Liver (tissue), 9 donors: ENCODE results near the gene CTU1. TPM values are rescaled to one million over a fixed set of nuclear protein-coding genes. Genes with fewer than 3 reads are reported as not detected.
A peak's percentile ranks its signal among the peaks of the same experiment; 100 is the strongest.

Experiments
- DNase-seq: peaks from one replicate; pipeline ENCODE4 v3.0.0-alpha.2; 2017; ENCODE audit warnings: low spot score
- H3K27ac ChIP-seq, 2 donors: one replicate each; pipeline ENCODE4 v1.7.0; 2013; ENCODE audit warnings: inconsistent platforms in 2 of 2, low read length in 2 of 2, control low read depth in 1 of 2, low read depth in 1 of 2, mild to moderate bottlenecking in 1 of 2
- H3K27me3 ChIP-seq, 4 donors: one replicate each; pipeline versions ENCODE4 v1.6.1 to v1.7.0; 2013; ENCODE audit warnings: low read length in 3 of 4, inconsistent platforms in 1 of 4, mild to moderate bottlenecking in 1 of 4, moderate library complexity in 1 of 4; ENCODE audit not compliant: control insufficient read depth in 4 of 4, insufficient read depth in 4 of 4
- H3K36me3 ChIP-seq, 4 donors: one replicate each; pipeline versions ENCODE4 v1.6.1 to v1.7.0; 2013; ENCODE audit warnings: low read length in 3 of 4, mild to moderate bottlenecking in 3 of 4, low read depth in 1 of 4, moderate library complexity in 1 of 4; ENCODE audit not compliant: control insufficient read depth in 4 of 4, insufficient read depth in 3 of 4
- H3K4me1 ChIP-seq, 4 donors: one replicate each; pipeline versions ENCODE4 v1.6.1 to v1.7.0; 2013; ENCODE audit warnings: low read length in 3 of 4, mild to moderate bottlenecking in 3 of 4, moderate library complexity in 1 of 4; ENCODE audit not compliant: control insufficient read depth in 4 of 4, insufficient read depth in 4 of 4
- H3K4me3 ChIP-seq, 3 donors: one replicate each; pipeline versions ENCODE4 v1.6.1 to v1.7.0; 2013; ENCODE audit warnings: low read length in 3 of 3, control low read depth in 1 of 3, low read depth in 1 of 3, mild to moderate bottlenecking in 1 of 3
- H3K9ac ChIP-seq, 2 donors: one replicate each; pipeline ENCODE4 v1.7.0; 2013; ENCODE audit warnings: low read length in 2 of 2, mild to moderate bottlenecking in 2 of 2, moderate library complexity in 2 of 2, control low read depth in 1 of 2, low read depth in 1 of 2
- H3K9me3 ChIP-seq, 4 donors: one replicate each; pipeline versions ENCODE4 v1.6.1 to v1.7.0; 2013; ENCODE audit warnings: low read length in 3 of 4; ENCODE audit not compliant: control insufficient read depth in 4 of 4
- ATF3 ChIP-seq: IDR thresholded peaks from 2 replicates; pipeline ENCODE4 v1.6.1; 2016; ENCODE audit warnings: antibody characterized with exemption
- CTCF ChIP-seq: fragments of 150-350 bp; IDR thresholded peaks from 2 replicates; pipeline ENCODE4 v1.5.1; 2017; ENCODE audit warnings: improper control_type of control experiment, low read depth, low read length; ENCODE audit not compliant: missing input control
- EGR1 ChIP-seq, 2 donors: IDR thresholded peaks; 2 replicates each; pipeline ENCODE4 v1.6.1; 2016 to 2018; ENCODE audit warnings: antibody characterized with exemption in 2 of 2, low read depth in 2 of 2
- FOXA1 ChIP-seq: IDR thresholded peaks from 2 replicates; pipeline ENCODE4 v1.6.1; 2016; ENCODE audit warnings: antibody characterized with exemption
- FOXA2 ChIP-seq: IDR thresholded peaks from 2 replicates; pipeline ENCODE4 v1.6.1; 2016; ENCODE audit warnings: antibody characterized with exemption
- GABPA ChIP-seq, 2 donors: IDR thresholded peaks in 1 of 2; conservative IDR thresholded peaks in 1 of 2; 2 replicates each; pipeline ENCODE4 v1.6.1; 2016; ENCODE audit warnings: antibody characterized with exemption in 2 of 2, mild to moderate bottlenecking in 1 of 2, moderate library complexity in 1 of 2
- HNF4A ChIP-seq, 2 donors: conservative IDR thresholded peaks; 2 replicates each; pipeline ENCODE4 v1.6.1; 2016; ENCODE audit warnings: antibody characterized with exemption in 2 of 2, mild to moderate bottlenecking in 2 of 2
- HNF4G ChIP-seq: IDR thresholded peaks from 2 replicates; pipeline ENCODE4 v1.6.1; 2016; ENCODE audit warnings: antibody characterized with exemption
- JUND ChIP-seq, 2 donors: IDR thresholded peaks; 2 replicates each; pipeline ENCODE4 v1.6.1; 2016; ENCODE audit warnings: antibody characterized with exemption in 2 of 2
- MAX ChIP-seq: IDR thresholded peaks from 2 replicates; pipeline ENCODE4 v1.6.1; 2016; ENCODE audit warnings: antibody characterized with exemption
- NR2F2 ChIP-seq: IDR thresholded peaks from 2 replicates; pipeline ENCODE4 v1.6.1; 2016; ENCODE audit warnings: antibody characterized with exemption
- RAD21 ChIP-seq, 2 donors: IDR thresholded peaks; 2 replicates each; pipeline ENCODE4 v1.6.1; 2016; ENCODE audit warnings: antibody characterized with exemption in 2 of 2, mild to moderate bottlenecking in 2 of 2
- REST ChIP-seq: IDR thresholded peaks from 2 replicates; pipeline ENCODE4 v1.6.1; 2016; ENCODE audit warnings: antibody characterized with exemption, mild to moderate bottlenecking
- RXRA ChIP-seq, 2 donors: IDR thresholded peaks; 2 replicates each; pipeline ENCODE4 v1.6.1; 2017 to 2018; ENCODE audit warnings: antibody characterized with exemption in 2 of 2, mild to moderate bottlenecking in 1 of 2
- SP1 ChIP-seq: IDR thresholded peaks from 2 replicates; pipeline ENCODE4 v1.6.1; 2018; ENCODE audit warnings: antibody characterized with exemption, mild to moderate bottlenecking
- TAF1 ChIP-seq: conservative IDR thresholded peaks from 2 replicates; pipeline ENCODE4 v1.6.1; 2016; ENCODE audit warnings: antibody characterized with exemption, mild to moderate bottlenecking
- YY1 ChIP-seq: IDR thresholded peaks from 2 replicates; pipeline ENCODE4 v1.6.1; 2016; ENCODE audit warnings: antibody characterized with exemption, mild to moderate bottlenecking
- ZBTB33 ChIP-seq: IDR thresholded peaks from 2 replicates; pipeline ENCODE4 v1.6.1; 2016; ENCODE audit warnings: antibody characterized with exemption
- WGBS: extraction: QIAGEN DNeasy Blood & Tissue Kit; methylation state at CpG from one replicate; pipeline ENCODE4 v1.1.7; 2013; 5-methylcytosine and 5-hydroxymethylcytosine counted together
- polyA plus RNA-seq, 2 donors: library from polyadenylated mRNA; stranded (reverse) in 1 of 2; unstranded in 1 of 2; fragments of 200-250 nt in 1 of 2; fragments of >200 nt in 1 of 2; fragmentation: Nextera tagmentation in 1 of 2; extraction: Ambion mirVana in 1 of 2; gene quantifications; one replicate each; pipeline versions ENCODE4 v1.2.1 to v1.2.3, GENCODE V29; 2013 to 2015
- total RNA-seq, 2 donors: library from RNA; depleted of rRNA; stranded (reverse); fragments of >200 nt; gene quantifications; one replicate each; pipeline ENCODE4 v1.2.3, GENCODE V29; 2014
- donor health status: healthy.
- donor health status: healthy.
- donor health status: healthy.
- donor health status: healthy.
- donor health status: healthy.

CTU1 gene
- total and polyA plus RNA-seq, 4 donors, result 0.19 to 3.7 (median 2.5) TPM

- Histone ChIP-seq H3K4me3 (no peak overlapping the region), H3K27me3 (no peaks in the 10 kb centered on the region), H3K27ac (peak overlapping the region; percentile 69 to 70), H3K9me3 (no peaks in the 10 kb centered on the region), H3K36me3 (no peaks in the 10 kb centered on the region), H3K9ac (no peak overlapping the region), H3K4me1 (peaks cover 0 to 15% (median 5%) of the 10 kb centered on the region in 4 donors)
- no peak for TF ChIP-seq TAF1
- peak in 1 of 2 donors; percentile 33 for TF ChIP-seq GABPA (IDR thresholded peaks at IDR 0.05 in 1 of 2, conservative IDR thresholded peaks at IDR 0.05 in 1 of 2)
- no peak for TF ChIP-seq NR2F2
- no peak for TF ChIP-seq RXRA (IDR thresholded peaks at IDR 0.05)
- TF ChIP-seq ATF3, result no peak
- no peak for TF ChIP-seq FOXA2
- no peak for TF ChIP-seq HNF4A (conservative IDR thresholded peaks at IDR 0.05)
- TF ChIP-seq YY1, result no peak
- 50% methylated on average over 6 of the region's 6 CpGs for WGBS
- no peak for DNase-seq
Observed at GRCh38 chr19:51123381-51123800, 15.2 kb upstream of the CTU1 start.

- Histone ChIP-seq H3K9ac (no peak overlapping the region), H3K27me3 (no peaks in the 10 kb centered on the region), H3K4me1 (peaks cover 0 to 14% (median 3%) of the 10 kb centered on the region in 4 donors), H3K36me3 (no peaks in the 10 kb centered on the region), H3K27ac (peak overlapping the region; percentile 58 to 69), H3K4me3 (no peak overlapping the region), H3K9me3 (no peaks in the 10 kb centered on the region)
- 63% methylated on average over 22 of the region's 22 CpGs for WGBS
- TF ChIP-seq REST, result no peak
- no peak for TF ChIP-seq FOXA1
- no peak for TF ChIP-seq HNF4G
- no peak for TF ChIP-seq FOXA2
- no peak for TF ChIP-seq YY1
- TF ChIP-seq EGR1 (IDR thresholded peaks at IDR 0.05; ENCODE audit: low read depth in 2 of 2), result no peak
- TF ChIP-seq TAF1, result no peak
- TF ChIP-seq ZBTB33, result no peak
- peak; percentile 27 for TF ChIP-seq SP1
- no peak for TF ChIP-seq JUND (IDR thresholded peaks at IDR 0.05)
- no peak for TF ChIP-seq HNF4A (conservative IDR thresholded peaks at IDR 0.05)
- no peak for TF ChIP-seq ATF3
- no peak for TF ChIP-seq MAX
- no peak for TF ChIP-seq CTCF
- TF ChIP-seq NR2F2, result peak; percentile 12
- no peak for TF ChIP-seq RAD21 (IDR thresholded peaks at IDR 0.05)
- peak; percentile 57 to 63 for TF ChIP-seq RXRA (IDR thresholded peaks at IDR 0.05)
- DNase-seq, result no peak
Observed at GRCh38 chr19:51122112-51122981, 14.1 kb upstream of the CTU1 start.
